DND-41 (cell line): ENCODE measurements around the gene EPHB6.
A peak's percentile ranks its signal among the peaks of the same experiment; 100 is the strongest.

Experiments used
- EZH2 ChIP-seq: IDR thresholded peaks from 3 replicates; pipeline ENCODE4 v1.6.1; 2012; ENCODE audit warnings: borderline replicate concordance, low read depth, mild to moderate bottlenecking, moderate library complexity, low read length, inconsistent platforms; ENCODE audit not compliant: severe bottlenecking
- TF ChIP-seq, protein P1 (sequence below): IDR thresholded peaks from 2 replicates; pipeline ENCODE4 v1.5.1; 2012; ENCODE audit warnings: borderline replicate concordance, low read length, moderate library complexity, mild to moderate bottlenecking; ENCODE audit not compliant: poor library complexity, severe bottlenecking; ENCODE audit errors: extremely low read depth

DNA sequence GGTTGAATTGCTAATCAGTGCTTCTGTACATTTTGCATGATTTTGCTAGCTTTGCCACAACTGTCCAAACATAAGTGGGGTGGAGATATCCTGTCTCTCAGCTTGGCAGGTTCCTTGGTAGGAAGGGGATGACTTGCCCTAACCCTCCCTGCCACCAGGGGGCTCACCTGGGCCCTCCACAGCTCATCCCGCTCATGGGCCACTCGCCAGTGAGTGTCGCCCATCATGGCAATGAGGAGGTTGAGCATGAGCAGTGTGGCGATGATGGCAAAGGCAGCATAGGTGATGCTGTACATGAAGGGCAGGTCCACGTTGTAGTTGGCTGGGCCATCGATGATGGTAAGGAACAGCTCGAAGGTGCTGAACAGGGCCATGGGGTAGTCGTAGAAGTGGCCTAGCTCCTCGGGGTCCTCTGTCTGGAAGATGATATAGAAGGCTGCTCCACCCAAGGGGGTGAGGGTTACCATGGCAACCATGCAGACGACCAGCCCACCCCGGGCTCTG is 18.5 kb downstream of the EPHB6 start:
- TF ChIP-seq, protein P1, sequence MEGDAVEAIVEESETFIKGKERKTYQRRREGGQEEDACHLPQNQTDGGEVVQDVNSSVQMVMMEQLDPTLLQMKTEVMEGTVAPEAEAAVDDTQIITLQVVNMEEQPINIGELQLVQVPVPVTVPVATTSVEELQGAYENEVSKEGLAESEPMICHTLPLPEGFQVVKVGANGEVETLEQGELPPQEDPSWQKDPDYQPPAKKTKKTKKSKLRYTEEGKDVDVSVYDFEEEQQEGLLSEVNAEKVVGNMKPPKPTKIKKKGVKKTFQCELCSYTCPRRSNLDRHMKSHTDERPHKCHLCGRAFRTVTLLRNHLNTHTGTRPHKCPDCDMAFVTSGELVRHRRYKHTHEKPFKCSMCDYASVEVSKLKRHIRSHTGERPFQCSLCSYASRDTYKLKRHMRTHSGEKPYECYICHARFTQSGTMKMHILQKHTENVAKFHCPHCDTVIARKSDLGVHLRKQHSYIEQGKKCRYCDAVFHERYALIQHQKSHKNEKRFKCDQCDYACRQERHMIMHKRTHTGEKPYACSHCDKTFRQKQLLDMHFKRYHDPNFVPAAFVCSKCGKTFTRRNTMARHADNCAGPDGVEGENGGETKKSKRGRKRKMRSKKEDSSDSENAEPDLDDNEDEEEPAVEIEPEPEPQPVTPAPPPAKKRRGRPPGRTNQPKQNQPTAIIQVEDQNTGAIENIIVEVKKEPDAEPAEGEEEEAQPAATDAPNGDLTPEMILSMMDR, result peak; percentile 74
- no peak for TF ChIP-seq EZH2
